Measurements from ENCODE around the gene DDX17.

GRCh38 chr22:38446018-38446601, 60.0 kb downstream of the DDX17 start:
- TF ChIP-seq GATA2 (IDR thresholded peaks at IDR 0.05; ENCODE audit: low read depth, low read length) (no peak), GATA3 (IDR thresholded peaks at IDR 0.05; ENCODE audit: low read depth, low read length) (no peak)

All from SH-SY5Y (cell line).